Measurements from ENCODE around the gene FAM163B.

FAM163B gene

GRCh38 chr9:133527444-133527920 is 81.7 kb downstream of the FAM163B start:
- no peak for DNase-seq (ENCODE audit: low spot score)
